Measurements from ENCODE around the gene IL7R.

Gene IL7R

DNA sequence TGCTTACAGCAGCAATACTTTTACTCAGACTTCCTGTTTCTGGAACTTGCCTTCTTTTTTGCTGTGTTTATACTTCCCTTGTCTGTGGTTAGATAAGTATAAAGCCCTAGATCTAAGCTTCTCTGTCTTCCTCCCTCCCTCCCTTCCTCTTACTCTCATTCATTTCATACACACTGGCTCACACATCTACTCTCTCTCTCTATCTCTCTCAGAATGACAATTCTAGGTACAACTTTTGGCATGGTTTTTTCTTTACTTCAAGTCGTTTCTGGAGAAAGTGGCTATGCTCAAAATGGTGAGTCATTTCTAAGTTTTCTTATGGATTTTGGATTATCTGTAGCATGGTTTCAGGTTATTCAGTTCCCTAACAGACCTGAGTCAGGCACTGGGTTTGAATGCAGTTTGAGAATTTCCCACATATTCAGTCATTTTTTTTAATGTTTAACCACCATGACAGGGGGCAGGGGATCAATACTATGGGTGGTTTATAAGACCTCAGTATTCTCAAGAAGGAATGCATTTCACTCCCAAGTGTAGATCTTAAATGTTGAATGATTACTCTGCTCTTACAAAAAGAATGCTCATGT is at the start of gene IL7R:
IL7R (plus strand) TSS at position 127 of the 587 bp plus-strand sequence; CDS start at position 214, 87 bp downstream.
- H3K9me3 ChIP-seq (ENCODE audit: control insufficient read depth, insufficient read depth, low read depth, low read length) = no peaks in the 10 kb centered on the region; the same call in 1 of the 2 replicates
- CTCF ChIA-PET = interaction anchor here (1.1 to 1.3 kb wide), 3 partner anchors 68 to 69 kb away, joined by 3 to 4 read pairs (median 4); no protein-coding TSS in a partner anchor
- POLR2A ChIA-PET = no interaction called here
- no peak within 1 kb of the TSS for H3K4me3 ChIP-seq (ENCODE audit: low read depth, low read length)
- TF ChIP-seq BCL11B (tag by site-specific recombination; IDR thresholded peaks at IDR 0.05; ENCODE audit: low read depth) (no peak), ZBTB21 (tag by site-specific recombination; IDR thresholded peaks at IDR 0.05) (no peak), ZNF521 (tag by site-specific recombination; IDR thresholded peaks at IDR 0.05) (no peak), ZNF560 (tag by site-specific recombination; IDR thresholded peaks at IDR 0.05; ENCODE audit: borderline replicate concordance) (no peak), ZNF529 (tag by site-specific recombination; IDR thresholded peaks at IDR 0.05; ENCODE audit: insufficient replicate concordance) (no peak), ZBTB8A (tag by site-specific recombination; IDR thresholded peaks at IDR 0.05) (no peak), SCRT1 (tag by site-specific recombination; IDR thresholded peaks at IDR 0.05; ENCODE audit: borderline replicate concordance) (no peak), ZFP41 (tag by site-specific recombination; IDR thresholded peaks at IDR 0.05; ENCODE audit: borderline replicate concordance) (no peak), ZNF148 (tag by site-specific recombination; IDR thresholded peaks at IDR 0.05; ENCODE audit: borderline replicate concordance) (no peak), WT1 (tag by site-specific recombination; IDR thresholded peaks at IDR 0.05) (no peak), ZNF155 (tag by site-specific recombination; IDR thresholded peaks at IDR 0.05) (no peak), ZNF10 (tag by site-specific recombination; IDR thresholded peaks at IDR 0.05) (no peak), ZNF704 (tag by site-specific recombination; IDR thresholded peaks at IDR 0.05) (no peak), ZNF394 (tag by site-specific recombination; IDR thresholded peaks at IDR 0.05; ENCODE audit: borderline replicate concordance) (no peak), ZNF623 (tag by site-specific recombination; IDR thresholded peaks at IDR 0.05) (no peak), PRDM6 (tag by site-specific recombination; IDR thresholded peaks at IDR 0.05) (no peak)
- TF ChIP-seq, protein P1, sequence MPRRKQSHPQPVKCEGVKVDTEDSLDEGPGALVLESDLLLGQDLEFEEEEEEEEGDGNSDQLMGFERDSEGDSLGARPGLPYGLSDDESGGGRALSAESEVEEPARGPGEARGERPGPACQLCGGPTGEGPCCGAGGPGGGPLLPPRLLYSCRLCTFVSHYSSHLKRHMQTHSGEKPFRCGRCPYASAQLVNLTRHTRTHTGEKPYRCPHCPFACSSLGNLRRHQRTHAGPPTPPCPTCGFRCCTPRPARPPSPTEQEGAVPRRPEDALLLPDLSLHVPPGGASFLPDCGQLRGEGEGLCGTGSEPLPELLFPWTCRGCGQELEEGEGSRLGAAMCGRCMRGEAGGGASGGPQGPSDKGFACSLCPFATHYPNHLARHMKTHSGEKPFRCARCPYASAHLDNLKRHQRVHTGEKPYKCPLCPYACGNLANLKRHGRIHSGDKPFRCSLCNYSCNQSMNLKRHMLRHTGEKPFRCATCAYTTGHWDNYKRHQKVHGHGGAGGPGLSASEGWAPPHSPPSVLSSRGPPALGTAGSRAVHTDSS (tag by site-specific recombination; IDR thresholded peaks at IDR 0.05) = no peak
- TF ChIP-seq, protein P2, sequence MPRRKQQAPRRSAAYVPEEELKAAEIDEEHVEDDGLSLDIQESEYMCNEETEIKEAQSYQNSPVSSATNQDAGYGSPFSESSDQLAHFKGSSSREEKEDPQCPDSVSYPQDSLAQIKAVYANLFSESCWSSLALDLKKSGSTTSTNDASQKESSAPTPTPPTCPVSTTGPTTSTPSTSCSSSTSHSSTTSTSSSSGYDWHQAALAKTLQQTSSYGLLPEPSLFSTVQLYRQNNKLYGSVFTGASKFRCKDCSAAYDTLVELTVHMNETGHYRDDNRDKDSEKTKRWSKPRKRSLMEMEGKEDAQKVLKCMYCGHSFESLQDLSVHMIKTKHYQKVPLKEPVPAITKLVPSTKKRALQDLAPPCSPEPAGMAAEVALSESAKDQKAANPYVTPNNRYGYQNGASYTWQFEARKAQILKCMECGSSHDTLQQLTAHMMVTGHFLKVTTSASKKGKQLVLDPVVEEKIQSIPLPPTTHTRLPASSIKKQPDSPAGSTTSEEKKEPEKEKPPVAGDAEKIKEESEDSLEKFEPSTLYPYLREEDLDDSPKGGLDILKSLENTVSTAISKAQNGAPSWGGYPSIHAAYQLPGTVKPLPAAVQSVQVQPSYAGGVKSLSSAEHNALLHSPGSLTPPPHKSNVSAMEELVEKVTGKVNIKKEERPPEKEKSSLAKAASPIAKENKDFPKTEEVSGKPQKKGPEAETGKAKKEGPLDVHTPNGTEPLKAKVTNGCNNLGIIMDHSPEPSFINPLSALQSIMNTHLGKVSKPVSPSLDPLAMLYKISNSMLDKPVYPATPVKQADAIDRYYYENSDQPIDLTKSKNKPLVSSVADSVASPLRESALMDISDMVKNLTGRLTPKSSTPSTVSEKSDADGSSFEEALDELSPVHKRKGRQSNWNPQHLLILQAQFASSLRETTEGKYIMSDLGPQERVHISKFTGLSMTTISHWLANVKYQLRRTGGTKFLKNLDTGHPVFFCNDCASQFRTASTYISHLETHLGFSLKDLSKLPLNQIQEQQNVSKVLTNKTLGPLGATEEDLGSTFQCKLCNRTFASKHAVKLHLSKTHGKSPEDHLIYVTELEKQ (tag by site-specific recombination; IDR thresholded peaks at IDR 0.05; ENCODE audit: borderline replicate concordance) = no peak
- TF ChIP-seq, protein P3, sequence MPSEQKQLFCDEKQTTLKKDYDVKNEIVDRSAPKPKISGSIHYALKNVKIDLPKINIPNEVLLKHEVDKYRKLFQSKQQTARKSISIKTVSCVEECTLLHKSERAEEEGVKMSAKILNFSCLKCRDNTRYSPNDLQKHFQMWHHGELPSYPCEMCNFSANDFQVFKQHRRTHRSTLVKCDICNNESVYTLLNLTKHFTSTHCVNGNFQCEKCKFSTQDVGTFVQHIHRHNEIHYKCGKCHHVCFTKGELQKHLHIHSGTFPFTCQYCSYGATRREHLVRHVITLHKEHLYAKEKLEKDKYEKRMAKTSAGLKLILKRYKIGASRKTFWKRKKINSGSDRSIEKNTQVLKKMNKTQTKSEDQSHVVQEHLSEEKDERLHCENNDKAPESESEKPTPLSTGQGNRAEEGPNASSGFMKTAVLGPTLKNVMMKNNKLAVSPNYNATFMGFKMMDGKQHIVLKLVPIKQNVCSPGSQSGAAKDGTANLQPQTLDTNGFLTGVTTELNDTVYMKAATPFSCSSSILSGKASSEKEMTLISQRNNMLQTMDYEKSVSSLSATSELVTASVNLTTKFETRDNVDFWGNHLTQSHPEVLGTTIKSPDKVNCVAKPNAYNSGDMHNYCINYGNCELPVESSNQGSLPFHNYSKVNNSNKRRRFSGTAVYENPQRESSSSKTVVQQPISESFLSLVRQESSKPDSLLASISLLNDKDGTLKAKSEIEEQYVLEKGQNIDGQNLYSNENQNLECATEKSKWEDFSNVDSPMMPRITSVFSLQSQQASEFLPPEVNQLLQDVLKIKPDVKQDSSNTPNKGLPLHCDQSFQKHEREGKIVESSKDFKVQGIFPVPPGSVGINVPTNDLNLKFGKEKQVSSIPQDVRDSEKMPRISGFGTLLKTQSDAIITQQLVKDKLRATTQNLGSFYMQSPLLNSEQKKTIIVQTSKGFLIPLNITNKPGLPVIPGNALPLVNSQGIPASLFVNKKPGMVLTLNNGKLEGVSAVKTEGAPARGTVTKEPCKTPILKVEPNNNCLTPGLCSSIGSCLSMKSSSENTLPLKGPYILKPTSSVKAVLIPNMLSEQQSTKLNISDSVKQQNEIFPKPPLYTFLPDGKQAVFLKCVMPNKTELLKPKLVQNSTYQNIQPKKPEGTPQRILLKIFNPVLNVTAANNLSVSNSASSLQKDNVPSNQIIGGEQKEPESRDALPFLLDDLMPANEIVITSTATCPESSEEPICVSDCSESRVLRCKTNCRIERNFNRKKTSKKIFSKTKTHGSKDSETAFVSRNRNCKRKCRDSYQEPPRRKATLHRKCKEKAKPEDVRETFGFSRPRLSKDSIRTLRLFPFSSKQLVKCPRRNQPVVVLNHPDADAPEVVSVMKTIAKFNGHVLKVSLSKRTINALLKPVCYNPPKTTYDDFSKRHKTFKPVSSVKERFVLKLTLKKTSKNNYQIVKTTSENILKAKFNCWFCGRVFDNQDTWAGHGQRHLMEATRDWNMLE (tag by site-specific recombination; conservative IDR thresholded peaks at IDR 0.05; ENCODE audit: low read depth) = no peak
- H3K4me1 ChIP-seq (ENCODE audit: control insufficient read depth, insufficient read depth, low read length) = peaks cover 4% of the 10 kb centered on the region
- H3K27ac ChIP-seq (ENCODE audit: extremely low read depth, low read depth, low read length) = no peak within 1 kb of the TSS
- no peaks in the 10 kb centered on the region for H3K36me3 ChIP-seq (ENCODE audit: control insufficient read depth in 2 of 2, insufficient read depth in 1 of 2, low read length in 2 of 2)

All from HEK293 (cell line).